GM06990 (cell line): Measurements from ENCODE around the gene SLC23A2.

Experiments
- DNase-seq: peaks from one replicate; pipeline ENCODE4 v3.0.0-alpha.2; 2011; ENCODE audit not compliant: insufficient read length; ENCODE audit errors: extremely low read depth
- H3K27me3 ChIP-seq: replicated peaks from 2 replicates; pipeline ENCODE4 v1.6.0; 2011; ENCODE audit warnings: low read length; ENCODE audit not compliant: control insufficient read depth, insufficient read depth
- H3K36me3 ChIP-seq: 2 replicates; pipeline ENCODE4 v1.5.1; 2011; ENCODE audit warnings: low read length; ENCODE audit not compliant: control insufficient read depth, insufficient read depth
- H3K4me3 ChIP-seq: replicated peaks from 2 replicates; pipeline ENCODE4 v1.5.1; 2011; ENCODE audit warnings: low read depth, mild to moderate bottlenecking, control low read depth, low read length
- TF ChIP-seq, protein P1 (sequence below): IDR thresholded peaks from 2 replicates; pipeline ENCODE4 v1.5.1; 2011; ENCODE audit warnings: low read length, control low read depth, mild to moderate bottlenecking, inconsistent platforms; ENCODE audit not compliant: insufficient read depth, poor library complexity, severe bottlenecking

Gene SLC23A2

GRCh38 chr20:4829514-4830215, 171.6 kb downstream of the SLC23A2 start:
- no peak for DNase-seq
- no peaks in the 10 kb centered on the region for H3K36me3 ChIP-seq
- H3K4me3 ChIP-seq, result no peak overlapping the region
- TF ChIP-seq, protein P1, sequence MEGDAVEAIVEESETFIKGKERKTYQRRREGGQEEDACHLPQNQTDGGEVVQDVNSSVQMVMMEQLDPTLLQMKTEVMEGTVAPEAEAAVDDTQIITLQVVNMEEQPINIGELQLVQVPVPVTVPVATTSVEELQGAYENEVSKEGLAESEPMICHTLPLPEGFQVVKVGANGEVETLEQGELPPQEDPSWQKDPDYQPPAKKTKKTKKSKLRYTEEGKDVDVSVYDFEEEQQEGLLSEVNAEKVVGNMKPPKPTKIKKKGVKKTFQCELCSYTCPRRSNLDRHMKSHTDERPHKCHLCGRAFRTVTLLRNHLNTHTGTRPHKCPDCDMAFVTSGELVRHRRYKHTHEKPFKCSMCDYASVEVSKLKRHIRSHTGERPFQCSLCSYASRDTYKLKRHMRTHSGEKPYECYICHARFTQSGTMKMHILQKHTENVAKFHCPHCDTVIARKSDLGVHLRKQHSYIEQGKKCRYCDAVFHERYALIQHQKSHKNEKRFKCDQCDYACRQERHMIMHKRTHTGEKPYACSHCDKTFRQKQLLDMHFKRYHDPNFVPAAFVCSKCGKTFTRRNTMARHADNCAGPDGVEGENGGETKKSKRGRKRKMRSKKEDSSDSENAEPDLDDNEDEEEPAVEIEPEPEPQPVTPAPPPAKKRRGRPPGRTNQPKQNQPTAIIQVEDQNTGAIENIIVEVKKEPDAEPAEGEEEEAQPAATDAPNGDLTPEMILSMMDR, result no peak
- no peaks in the 10 kb centered on the region for H3K27me3 ChIP-seq

GRCh38 chr20:4828830-4829513, 172.3 kb downstream of the SLC23A2 start:
- no peak for DNase-seq
- Histone ChIP-seq H3K4me3 (no peak overlapping the region), H3K27me3 (no peaks in the 10 kb centered on the region), H3K36me3 (no peaks in the 10 kb centered on the region)
- TF ChIP-seq, protein P1, result no peak

GRCh38 chr20:4821590-4821989, 179.7 kb downstream of the SLC23A2 start:
- Histone ChIP-seq H3K4me3 (peak overlapping the region; percentile 79), H3K36me3 (peaks cover 1% of the 10 kb centered on the region; the same call in 1 of the 2 replicates), H3K27me3 (no peaks in the 10 kb centered on the region)
- no peak for DNase-seq
- TF ChIP-seq, protein P1, result no peak

GRCh38 chr20:4820806-4821518, 180.3 kb downstream of the SLC23A2 start:
- TF ChIP-seq, protein P1, result no peak
- DNase-seq, result no peak
- Histone ChIP-seq H3K4me3 (no peak overlapping the region), H3K36me3 (peaks cover 1% of the 10 kb centered on the region; the same call in 1 of the 2 replicates), H3K27me3 (no peaks in the 10 kb centered on the region)

- Histone ChIP-seq H3K4me3 (no peak overlapping the region), H3K36me3 (peaks cover 1% of the 10 kb centered on the region; the same call in 1 of the 2 replicates), H3K27me3 (no peaks in the 10 kb centered on the region)
- TF ChIP-seq, protein P1, result no peak
- no peak for DNase-seq
Measured at GRCh38 chr20:4819901-4820300, 181.4 kb downstream of the SLC23A2 start.
